Spleen (tissue), 7 donors: ENCODE data around the gene PPP1CB.

ENCODE experiments used
- CTCF ChIP-seq, 11 experiments: fragments of 200-600 bp in 7 of 11; fragments of 450-650 bp in 4 of 11; sonication (generic) in 4 of 11; IDR thresholded peaks in 8 of 11; conservative IDR thresholded peaks in 3 of 11; 1 replicate in 7 of 11; 2 replicates in 4 of 11; pipeline versions ENCODE4 v1.4.0 to v1.8.0; 2016 to 2021; ENCODE audit warnings: antibody characterized with exemption in 11 of 11, inconsistent platforms in 4 of 11, mild to moderate bottlenecking in 1 of 11
- POLR2AphosphoS5 ChIP-seq, 3 donors: sonication (generic); formaldehyde crosslinking; IDR thresholded peaks; one replicate each; pipeline ENCODE4 v1.5.1; 2017; ENCODE audit warnings: antibody characterized with exemption in 3 of 3
- donor health status: DM: no; HTN: no; CAD: no; lungs with moderate emphysema.
- donor health status: DM: no; HTN: no; CAD: no.
- donor health status: DM: no; HTN: no; CAD: no.

- TF ChIP-seq CTCF (IDR thresholded peaks at IDR 0.05 in 8 of 11, conservative IDR thresholded peaks at IDR 0.05 in 3 of 11), result no peak
- no peak for TF ChIP-seq POLR2AphosphoS5 (IDR thresholded peaks at IDR 0.05)
These were observed 30.8 kb downstream of the PPP1CB start for GRCh38 chr2:28782423-28782822.
